Measurements from ENCODE around the gene LSG1. TPM values are rescaled to one million over a fixed set of nuclear protein-coding genes. Genes with fewer than 3 reads are reported as not detected.

Gene LSG1
- total RNA-seq, 1 donor from 2014 or later, result 23.4 TPM

DNA sequence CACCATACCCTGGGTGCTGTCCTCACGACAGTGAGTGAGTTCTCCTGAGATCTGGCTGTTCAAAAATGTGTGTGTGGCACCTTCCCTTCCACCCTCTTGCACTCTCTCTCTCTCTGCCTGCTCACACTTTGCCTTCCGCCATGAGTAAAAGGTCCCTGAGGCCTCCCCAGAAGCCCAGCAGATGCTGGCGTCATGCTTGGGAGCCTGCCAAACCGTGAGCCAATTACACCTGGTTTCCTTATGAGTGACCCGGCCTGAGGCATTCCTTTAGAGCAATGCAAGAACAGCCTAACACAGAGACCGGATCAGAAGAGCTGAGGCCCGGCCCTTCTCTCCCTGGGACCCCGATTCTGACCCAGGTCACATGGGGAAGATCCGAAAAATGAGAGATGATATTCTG, 54.2 kb downstream of the LSG1 start:
- intact Hi-C loops (cut with micrococcal nuclease), result no loop called here
- TF ChIP-seq, protein P1, sequence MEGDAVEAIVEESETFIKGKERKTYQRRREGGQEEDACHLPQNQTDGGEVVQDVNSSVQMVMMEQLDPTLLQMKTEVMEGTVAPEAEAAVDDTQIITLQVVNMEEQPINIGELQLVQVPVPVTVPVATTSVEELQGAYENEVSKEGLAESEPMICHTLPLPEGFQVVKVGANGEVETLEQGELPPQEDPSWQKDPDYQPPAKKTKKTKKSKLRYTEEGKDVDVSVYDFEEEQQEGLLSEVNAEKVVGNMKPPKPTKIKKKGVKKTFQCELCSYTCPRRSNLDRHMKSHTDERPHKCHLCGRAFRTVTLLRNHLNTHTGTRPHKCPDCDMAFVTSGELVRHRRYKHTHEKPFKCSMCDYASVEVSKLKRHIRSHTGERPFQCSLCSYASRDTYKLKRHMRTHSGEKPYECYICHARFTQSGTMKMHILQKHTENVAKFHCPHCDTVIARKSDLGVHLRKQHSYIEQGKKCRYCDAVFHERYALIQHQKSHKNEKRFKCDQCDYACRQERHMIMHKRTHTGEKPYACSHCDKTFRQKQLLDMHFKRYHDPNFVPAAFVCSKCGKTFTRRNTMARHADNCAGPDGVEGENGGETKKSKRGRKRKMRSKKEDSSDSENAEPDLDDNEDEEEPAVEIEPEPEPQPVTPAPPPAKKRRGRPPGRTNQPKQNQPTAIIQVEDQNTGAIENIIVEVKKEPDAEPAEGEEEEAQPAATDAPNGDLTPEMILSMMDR (IDR thresholded peaks at IDR 0.05; ENCODE audit: borderline replicate concordance), result no peak

DNA sequence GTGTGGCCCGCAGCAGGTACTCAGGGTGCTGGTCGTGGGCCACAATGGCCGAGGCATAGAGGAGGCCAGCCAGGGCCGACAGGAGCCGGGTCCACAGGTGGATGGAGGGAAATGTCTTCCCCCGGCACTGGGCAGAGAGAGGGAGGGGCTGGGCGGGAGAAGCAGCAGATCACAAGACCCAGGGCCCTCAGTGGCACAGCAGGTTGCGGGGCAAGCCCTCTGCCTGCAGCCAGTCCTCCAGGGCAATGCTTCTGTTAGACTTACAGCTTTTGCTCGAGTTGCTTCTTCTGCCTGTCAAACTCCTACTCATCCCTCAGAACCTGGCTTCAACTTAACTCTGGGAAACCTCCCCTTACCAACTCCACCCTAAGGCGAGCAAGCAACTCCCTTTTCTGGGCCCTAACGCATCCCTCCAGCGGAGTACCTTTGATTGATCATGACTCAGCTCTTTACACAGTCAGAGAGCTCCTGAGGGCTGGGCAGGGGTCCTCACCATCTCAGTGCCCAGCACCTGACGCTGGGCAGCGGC, 54.8 kb downstream of the LSG1 start:
- Histone ChIP-seq H3K4me3 (no peak overlapping the region), H3K4me1 (peaks cover 7% of the 10 kb centered on the region), H3K27ac (replicated peaks) (no peak overlapping the region), H3K36me3 (peaks cover 14% of the 10 kb centered on the region), H3K9me3 (replicated peaks) (no peaks in the 10 kb centered on the region), H3K27me3 (ENCODE audit: low read depth) (no peaks in the 10 kb centered on the region)
- intact Hi-C loops (cut with micrococcal nuclease), result no loop called here
- TF ChIP-seq, protein P1 (IDR thresholded peaks at IDR 0.05; ENCODE audit: borderline replicate concordance), result no peak
- DNase-seq, result no peak

More for the DNA sequence above, 54.2 kb downstream of the LSG1 start:
- Histone ChIP-seq H3K4me1 (peaks cover 7% of the 10 kb centered on the region), H3K9me3 (replicated peaks) (no peaks in the 10 kb centered on the region), H3K4me3 (no peak overlapping the region), H3K27ac (replicated peaks) (no peak overlapping the region), H3K27me3 (ENCODE audit: low read depth) (no peaks in the 10 kb centered on the region), H3K36me3 (peaks cover 14% of the 10 kb centered on the region)
- DNase-seq, result no peak

DNA sequence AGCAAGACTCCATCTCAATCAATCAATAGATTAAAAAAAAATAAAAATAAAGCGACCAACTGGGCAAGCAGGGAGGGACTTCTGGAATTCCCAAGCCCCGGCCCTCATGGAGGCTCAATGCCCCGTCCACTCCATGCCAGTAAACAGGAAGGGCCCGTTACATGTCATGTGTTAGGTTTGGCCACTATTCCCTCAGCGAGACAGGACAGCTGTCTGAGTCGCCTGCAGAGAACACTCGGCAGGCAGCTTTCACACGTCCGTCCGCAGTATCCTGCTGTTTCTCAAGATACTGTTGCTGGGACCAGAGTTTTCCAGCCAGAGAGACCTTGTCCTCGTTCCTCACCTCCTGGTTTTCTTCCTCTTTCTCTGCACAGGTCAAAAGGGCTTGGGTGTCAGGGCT, 56.8 kb downstream of the LSG1 start:
- Histone ChIP-seq H3K4me3 (no peak overlapping the region), H3K36me3 (peaks cover 14% of the 10 kb centered on the region), H3K4me1 (no peaks in the 10 kb centered on the region), H3K9me3 (replicated peaks) (no peaks in the 10 kb centered on the region), H3K27me3 (ENCODE audit: low read depth) (no peaks in the 10 kb centered on the region), H3K27ac (replicated peaks) (no peak overlapping the region)
- TF ChIP-seq, protein P1 (IDR thresholded peaks at IDR 0.05; ENCODE audit: borderline replicate concordance), result no peak
- no peak for DNase-seq
- intact Hi-C loops (cut with micrococcal nuclease), result no loop called here

DNA sequence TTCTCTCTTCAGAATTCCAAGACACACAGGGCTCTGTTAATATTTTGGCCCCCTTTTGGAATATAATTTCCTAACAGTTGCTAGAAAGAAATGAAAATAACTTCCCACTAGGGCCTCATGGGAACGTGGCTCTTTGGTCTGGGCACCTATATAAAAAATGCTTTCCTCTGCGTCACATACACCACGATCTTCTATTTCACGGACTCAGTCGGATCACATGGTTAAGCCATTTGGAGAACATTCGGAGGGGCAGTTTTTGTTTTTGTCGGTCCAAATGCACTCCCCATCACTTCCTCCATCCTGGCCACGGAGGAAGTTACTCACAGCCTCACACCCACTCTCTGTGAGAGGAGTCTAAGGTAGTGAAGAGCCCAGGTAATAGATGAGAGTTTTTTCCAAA, 59.8 kb downstream of the LSG1 start:
- TF ChIP-seq, protein P1 (IDR thresholded peaks at IDR 0.05; ENCODE audit: borderline replicate concordance), result no peak
- no peaks in the 10 kb centered on the region for H3K4me1 ChIP-seq
- H3K36me3 ChIP-seq, result peaks cover 14% of the 10 kb centered on the region

DNA sequence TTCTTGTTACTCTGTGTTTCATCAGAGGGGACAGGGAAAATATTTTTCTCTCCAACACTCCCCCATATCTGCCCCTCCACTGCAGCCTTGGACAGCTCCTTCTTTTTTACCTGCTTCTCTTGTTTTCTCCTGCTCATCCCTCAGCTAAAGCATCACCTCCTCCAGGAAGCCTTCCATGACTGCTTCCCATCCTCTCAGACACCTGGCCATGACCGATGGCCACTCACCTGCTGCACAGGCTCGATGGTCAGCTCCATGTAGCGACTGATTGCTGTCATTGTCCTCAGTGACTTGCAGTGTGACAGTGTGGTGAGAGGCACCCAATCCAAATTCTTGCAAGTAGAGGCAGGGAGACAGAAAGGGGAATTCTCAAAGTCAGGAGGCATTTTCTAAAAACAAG, 61.3 kb downstream of the LSG1 start:
- intact Hi-C loops (cut with micrococcal nuclease), result no loop called here
- Histone ChIP-seq H3K27me3 (ENCODE audit: low read depth) (no peaks in the 10 kb centered on the region), H3K9me3 (replicated peaks) (no peaks in the 10 kb centered on the region), H3K4me1 (no peaks in the 10 kb centered on the region), H3K36me3 (peaks cover 6% of the 10 kb centered on the region), H3K4me3 (no peak overlapping the region), H3K27ac (replicated peaks) (no peak overlapping the region)
- no peak for DNase-seq
- TF ChIP-seq, protein P1 (IDR thresholded peaks at IDR 0.05; ENCODE audit: borderline replicate concordance), result no peak

More for the DNA sequence above, 59.8 kb downstream of the LSG1 start:
- H3K27ac ChIP-seq (replicated peaks), result no peak overlapping the region
- no peak overlapping the region for H3K4me3 ChIP-seq
- H3K27me3 ChIP-seq (ENCODE audit: low read depth), result no peaks in the 10 kb centered on the region
- intact Hi-C loops (cut with micrococcal nuclease), result no loop called here
- no peaks in the 10 kb centered on the region for H3K9me3 ChIP-seq (replicated peaks)
- DNase-seq, result no peak

Data from left ventricle myocardium inferior (tissue), 1 donor.